ENCODE results near the gene LBHD1. TPM values are rescaled to one million over a fixed set of nuclear protein-coding genes. Genes with fewer than 3 reads are reported as not detected.

The LBHD1 gene
- total RNA-seq = 0.77 and 1.1 TPM in 2 replicates

DNA sequence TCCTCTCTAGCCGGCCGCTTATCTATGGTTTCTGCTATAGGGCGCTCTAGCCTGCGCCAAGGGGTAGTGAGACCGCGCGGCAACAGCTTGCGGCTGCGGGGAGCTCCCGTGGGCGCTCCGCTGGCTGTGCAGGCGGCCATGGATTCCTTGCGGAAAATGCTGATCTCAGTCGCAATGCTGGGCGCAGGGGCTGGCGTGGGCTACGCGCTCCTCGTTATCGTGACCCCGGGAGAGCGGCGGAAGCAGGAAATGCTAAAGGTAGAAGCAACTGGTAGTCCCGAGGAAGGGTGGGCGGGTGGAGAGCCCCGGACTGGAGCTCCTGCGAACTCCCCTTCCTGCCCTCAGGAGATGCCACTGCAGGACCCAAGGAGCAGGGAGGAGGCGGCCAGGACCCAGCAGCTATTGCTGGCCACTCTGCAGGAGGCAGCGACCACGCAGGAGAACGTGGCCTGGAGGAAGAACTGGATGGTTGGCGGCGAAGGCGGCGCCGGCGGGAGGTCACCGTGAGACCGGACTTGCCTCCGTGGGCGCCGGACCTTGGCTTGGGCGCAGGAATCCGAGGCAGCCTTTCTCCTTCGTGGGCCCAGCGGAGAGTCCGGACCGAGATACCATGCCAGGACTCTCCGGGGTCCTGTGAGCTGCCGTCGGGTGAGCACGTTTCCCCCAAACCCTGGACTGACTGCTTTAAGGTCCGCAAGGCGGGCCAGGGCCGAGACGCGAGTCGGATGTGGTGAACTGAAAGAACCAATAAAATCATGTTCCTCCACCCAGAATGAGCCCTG lies at the start of gene LBHD1, which contains the start of gene UQCC3:
LBHD1 (minus strand) TSS at position 660 of the 782 bp plus-strand sequence. CDS start 2,236 bp downstream, outside the sequence.
UQCC3 (plus strand) TSS at position 66 of the 782 bp plus-strand sequence; CDS start at position 139, 73 bp downstream.
- Histone ChIP-seq H3K36me3 (ENCODE audit: control insufficient read depth, insufficient read depth, low read length) (peaks cover 4% of the 10 kb centered on the region), H3K27me3 (ENCODE audit: control insufficient read depth, insufficient read depth, low read length) (no peaks in the 10 kb centered on the region), H3K4me3 (ENCODE audit: low read depth, low read length) (peak within 1 kb of the TSS; percentile 87)
- TF ChIP-seq, protein P1, sequence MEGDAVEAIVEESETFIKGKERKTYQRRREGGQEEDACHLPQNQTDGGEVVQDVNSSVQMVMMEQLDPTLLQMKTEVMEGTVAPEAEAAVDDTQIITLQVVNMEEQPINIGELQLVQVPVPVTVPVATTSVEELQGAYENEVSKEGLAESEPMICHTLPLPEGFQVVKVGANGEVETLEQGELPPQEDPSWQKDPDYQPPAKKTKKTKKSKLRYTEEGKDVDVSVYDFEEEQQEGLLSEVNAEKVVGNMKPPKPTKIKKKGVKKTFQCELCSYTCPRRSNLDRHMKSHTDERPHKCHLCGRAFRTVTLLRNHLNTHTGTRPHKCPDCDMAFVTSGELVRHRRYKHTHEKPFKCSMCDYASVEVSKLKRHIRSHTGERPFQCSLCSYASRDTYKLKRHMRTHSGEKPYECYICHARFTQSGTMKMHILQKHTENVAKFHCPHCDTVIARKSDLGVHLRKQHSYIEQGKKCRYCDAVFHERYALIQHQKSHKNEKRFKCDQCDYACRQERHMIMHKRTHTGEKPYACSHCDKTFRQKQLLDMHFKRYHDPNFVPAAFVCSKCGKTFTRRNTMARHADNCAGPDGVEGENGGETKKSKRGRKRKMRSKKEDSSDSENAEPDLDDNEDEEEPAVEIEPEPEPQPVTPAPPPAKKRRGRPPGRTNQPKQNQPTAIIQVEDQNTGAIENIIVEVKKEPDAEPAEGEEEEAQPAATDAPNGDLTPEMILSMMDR (IDR thresholded peaks at IDR 0.05; ENCODE audit: insufficient read depth, low read length, severe bottlenecking) = no peak
- DNase-seq (ENCODE audit: low read depth) (peak; percentile 74), FAIRE-seq (no peak)

DNA sequence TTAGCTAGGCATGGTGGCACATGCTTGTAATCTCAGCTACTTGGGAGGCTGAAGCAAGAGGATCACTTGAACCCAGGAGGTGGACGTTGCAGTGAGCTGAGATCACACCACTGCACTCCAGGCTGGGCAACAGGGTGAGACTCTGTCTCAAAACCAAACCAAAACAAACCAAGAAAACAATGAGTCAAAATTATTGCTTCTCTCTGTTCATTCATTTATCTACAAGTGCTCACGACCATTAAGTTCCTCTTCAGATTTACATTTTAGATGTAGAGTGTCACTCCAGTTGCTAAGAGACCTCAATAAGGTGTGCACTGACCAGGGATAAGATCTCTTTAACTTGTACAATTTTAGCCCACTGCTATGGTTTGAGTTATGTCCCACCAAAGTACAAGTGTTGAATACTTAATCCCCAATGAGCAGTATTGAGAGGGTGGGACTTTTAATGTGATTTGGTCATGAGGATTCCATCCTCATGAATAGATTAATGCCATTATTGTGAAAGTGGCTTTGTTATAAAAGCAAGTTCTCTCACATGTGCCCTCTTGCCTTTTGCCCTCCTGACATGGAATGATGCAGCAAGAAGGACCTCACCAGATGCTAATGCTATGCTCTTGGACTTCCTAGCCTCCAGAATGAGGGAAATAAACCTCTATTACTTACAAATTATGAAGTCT lies 47.4 kb upstream of the LBHD1 start:
- DNase-seq (ENCODE audit: low read depth) = no peak
- Histone ChIP-seq H3K4me3 (ENCODE audit: low read depth, low read length) (no peak overlapping the region), H3K27me3 (ENCODE audit: control insufficient read depth, insufficient read depth, low read length) (no peaks in the 10 kb centered on the region), H3K36me3 (ENCODE audit: control insufficient read depth, insufficient read depth, low read length) (peaks cover 55% of the 10 kb centered on the region)
- TF ChIP-seq, protein P1 (IDR thresholded peaks at IDR 0.05; ENCODE audit: insufficient read depth, low read length, severe bottlenecking) = no peak
- no peak for FAIRE-seq

DNA sequence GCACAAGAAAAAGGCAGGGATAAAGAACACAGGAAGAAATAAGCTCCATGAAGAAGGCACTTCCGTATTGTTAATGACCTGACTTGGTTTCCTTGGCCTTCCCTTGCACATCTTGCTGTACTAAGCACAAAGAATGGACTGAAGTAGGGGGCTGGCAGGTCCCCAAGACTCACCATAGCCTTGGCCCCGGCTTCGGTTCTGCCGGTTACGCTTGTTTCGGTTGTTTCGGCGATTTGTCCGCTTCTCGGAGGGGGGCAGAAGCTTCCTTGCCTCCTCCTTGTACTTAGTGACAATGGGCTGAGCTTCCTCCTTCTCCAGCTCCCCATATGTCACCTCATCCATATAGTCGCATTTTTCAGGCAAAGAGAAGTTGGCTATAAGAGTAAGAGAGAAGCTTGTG lies 44.7 kb upstream of the LBHD1 start:
- Histone ChIP-seq H3K27me3 (ENCODE audit: control insufficient read depth, insufficient read depth, low read length) (no peaks in the 10 kb centered on the region), H3K4me3 (ENCODE audit: low read depth, low read length) (no peak overlapping the region), H3K36me3 (ENCODE audit: control insufficient read depth, insufficient read depth, low read length) (peaks cover 43% of the 10 kb centered on the region)
- no peak for FAIRE-seq
- TF ChIP-seq, protein P1 (IDR thresholded peaks at IDR 0.05; ENCODE audit: insufficient read depth, low read length, severe bottlenecking) = no peak
- no peak for DNase-seq (ENCODE audit: low read depth)

DNA sequence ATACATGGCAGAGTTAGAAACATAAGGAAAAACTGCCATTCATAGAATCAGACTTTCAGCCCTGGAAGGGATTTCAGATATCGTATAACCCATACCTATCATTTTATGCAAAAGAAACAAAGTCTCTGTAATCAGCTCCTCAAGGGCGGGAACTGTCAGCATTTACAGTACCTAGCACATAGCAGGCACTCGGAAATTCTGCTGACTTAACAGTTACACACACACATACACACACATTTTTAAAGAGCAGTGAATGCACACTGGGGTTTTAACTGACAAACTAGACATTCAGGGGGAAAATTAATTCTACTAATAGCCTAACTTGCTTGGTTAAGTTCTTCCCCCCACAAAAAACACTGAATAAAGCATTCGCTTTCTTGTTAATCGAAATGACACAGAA lies 44.1 kb upstream of the LBHD1 start:
- no peak for FAIRE-seq
- TF ChIP-seq, protein P1 (IDR thresholded peaks at IDR 0.05; ENCODE audit: insufficient read depth, low read length, severe bottlenecking) = no peak
- no peak overlapping the region for H3K4me3 ChIP-seq (ENCODE audit: low read depth, low read length)
- no peak for DNase-seq (ENCODE audit: low read depth)
- peaks cover 39% of the 10 kb centered on the region for H3K36me3 ChIP-seq (ENCODE audit: control insufficient read depth, insufficient read depth, low read length)
- no peaks in the 10 kb centered on the region for H3K27me3 ChIP-seq (ENCODE audit: control insufficient read depth, insufficient read depth, low read length)

DNA sequence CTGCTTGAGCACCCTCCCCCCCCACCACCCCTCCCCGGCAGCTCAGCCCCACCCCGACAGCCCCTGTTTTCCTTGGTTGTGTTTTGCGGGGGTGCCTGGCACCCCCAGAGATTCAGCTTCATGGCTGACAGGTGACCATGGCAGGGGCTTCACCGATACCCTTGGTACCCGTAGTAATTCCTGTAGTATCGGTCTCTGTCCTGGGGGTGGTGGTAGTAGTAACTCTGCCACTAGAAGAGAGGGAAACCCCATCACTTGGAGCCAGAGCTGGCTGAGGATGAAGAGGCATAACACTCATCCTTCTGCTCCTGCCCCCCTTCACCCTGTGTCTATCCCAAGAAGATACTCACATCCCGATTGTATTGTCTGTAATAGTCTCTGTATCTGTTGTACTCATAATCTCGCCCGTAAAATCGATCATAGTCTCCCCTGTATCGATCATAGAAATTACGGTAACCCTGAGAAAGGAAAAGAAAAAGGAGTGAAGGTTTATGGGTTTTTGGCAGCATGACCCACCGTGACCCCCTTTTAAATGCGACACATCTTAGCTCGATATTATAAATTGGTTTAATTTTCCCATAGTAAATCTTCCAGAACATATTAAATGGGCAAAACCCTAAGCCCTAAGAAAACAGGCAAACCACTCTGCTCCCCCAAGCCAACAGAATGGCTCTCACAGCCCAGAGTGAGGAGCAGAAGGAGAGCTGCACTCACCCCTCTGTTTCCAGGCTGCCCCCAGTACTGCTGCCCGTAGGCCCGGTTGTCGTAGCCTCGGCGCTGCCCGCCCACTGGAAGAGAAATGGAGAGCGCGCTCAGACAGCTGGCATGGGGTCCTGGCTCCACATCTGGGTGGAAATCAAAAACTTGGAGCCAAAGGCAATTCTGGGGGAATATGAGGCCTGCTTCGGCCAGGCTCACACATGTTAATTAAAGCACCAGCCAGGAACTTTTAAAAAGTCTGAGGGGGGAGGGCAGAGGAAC lies 43.4 kb upstream of the LBHD1 start:
- FAIRE-seq (no peak), DNase-seq (ENCODE audit: low read depth) (no peak)
- H3K36me3 ChIP-seq (ENCODE audit: control insufficient read depth, insufficient read depth, low read length) = peaks cover 37% of the 10 kb centered on the region
- no peaks in the 10 kb centered on the region for H3K27me3 ChIP-seq (ENCODE audit: control insufficient read depth, insufficient read depth, low read length)
- TF ChIP-seq, protein P1 (IDR thresholded peaks at IDR 0.05; ENCODE audit: insufficient read depth, low read length, severe bottlenecking) = no peak
- H3K4me3 ChIP-seq (ENCODE audit: low read depth, low read length) = no peak overlapping the region

Measured in bronchial epithelial cell (primary cell).